GM18907 (cell line): ENCODE data around the gene JPT2.

ENCODE experiments used
- ATAC-seq: cut with Tn5 transposase; IDR thresholded peaks from one replicate; pipeline ENCODE4 v1.9.1; 2021; ENCODE audit warnings: mild to moderate bottlenecking, moderate library complexity; ENCODE audit not compliant: unreplicated experiment

Gene JPT2

GRCh38 chr16:1677942-1678499, at the start of gene JPT2:
Gene JPT2, plus strand, starts transcription at chr16:1678279. Its CDS starts 34 bp downstream, at chr16:1678313.
- ATAC-seq: peak; percentile 91

DNA sequence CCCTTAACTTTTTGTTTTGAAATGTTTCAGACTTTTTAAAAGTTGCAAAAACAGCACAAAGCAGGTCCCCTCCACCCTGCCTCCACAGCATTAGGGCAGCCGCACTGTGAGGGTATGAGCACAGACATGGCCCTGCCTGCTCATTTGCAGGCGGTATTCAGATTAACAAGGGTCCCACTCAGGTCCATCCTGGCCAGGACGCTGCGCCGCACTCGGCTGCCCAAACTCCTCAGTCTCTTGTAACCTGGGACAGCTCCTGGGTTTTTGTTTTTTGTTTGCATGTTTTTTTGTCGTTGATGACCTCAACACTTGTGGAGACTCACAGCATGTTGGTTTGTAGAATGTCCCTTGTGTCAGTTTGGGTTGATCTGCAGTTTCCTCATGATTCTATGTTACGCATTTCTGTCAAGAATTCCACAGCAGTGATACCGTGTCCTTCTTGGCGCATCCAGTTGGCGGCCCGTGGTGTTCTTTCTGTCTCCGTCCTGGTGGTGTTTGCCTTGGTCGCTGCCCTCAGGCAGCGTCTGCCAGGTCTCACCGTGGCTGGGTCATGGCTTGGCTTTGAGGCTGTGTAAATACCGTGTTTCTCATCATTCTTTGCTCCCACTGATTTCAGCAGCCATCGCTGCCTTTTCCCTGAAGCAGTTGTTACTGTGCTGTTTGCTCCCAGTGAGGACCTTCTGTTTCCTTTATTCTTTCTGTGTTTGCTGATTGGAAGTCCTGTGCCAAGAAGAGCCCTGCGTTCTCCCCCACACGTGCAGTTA, 47.4 kb upstream of the JPT2 start:
- no peak for ATAC-seq

DNA sequence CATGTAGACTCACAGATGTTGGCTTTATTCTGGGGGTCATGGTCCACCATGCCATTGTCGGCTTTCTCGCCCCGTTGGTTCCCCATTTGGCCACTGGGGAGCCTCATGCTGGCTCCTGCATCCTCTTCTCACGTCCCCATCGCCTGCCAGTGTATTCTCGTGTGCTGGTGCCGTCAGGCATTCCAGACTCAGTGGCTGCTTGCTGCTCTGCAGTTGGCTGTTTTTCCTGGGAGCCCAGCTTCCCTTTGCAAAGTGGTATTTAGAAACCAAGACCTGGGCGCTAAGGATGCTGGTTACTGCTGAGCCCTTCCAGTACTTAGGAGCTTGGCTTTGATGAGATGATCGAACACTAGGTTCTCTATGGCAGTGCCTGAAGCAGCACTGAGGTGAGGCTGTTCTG, 46.8 kb upstream of the JPT2 start:
- ATAC-seq: no peak

DNA sequence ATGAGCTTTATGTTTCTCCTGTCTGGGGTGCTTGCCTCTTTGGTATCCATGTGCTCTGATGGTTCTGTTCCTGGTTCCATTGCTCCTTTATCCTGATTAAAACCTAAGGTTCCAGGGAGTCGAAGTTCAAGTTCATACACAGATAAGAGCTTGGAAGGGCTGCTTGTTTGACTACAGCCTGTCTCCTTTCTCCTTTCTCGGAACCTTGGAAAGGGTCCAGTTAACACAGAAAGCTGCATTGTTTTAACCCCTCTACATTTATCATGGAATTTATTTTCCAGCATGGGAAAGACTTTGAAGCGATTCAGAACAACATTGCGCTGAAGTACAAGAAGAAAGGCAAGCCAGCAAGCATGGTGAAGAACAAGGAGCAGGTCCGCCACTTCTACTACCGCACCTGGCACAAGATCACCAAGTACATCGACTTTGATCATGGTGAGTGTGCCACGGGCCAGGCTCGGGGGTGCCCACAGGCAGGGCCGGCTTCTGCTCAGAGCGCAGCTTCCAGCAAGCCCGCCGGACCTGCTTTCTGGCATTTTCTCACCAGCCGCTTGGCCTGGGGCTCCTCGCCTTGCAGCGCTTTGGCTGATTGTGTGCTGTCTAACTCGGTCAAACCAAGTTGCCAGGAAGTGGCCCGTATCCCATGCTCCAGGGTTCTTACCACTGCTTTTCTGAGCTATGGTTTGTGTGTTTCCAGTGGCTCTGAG, 46.0 kb upstream of the JPT2 start:
- ATAC-seq: no peak

DNA sequence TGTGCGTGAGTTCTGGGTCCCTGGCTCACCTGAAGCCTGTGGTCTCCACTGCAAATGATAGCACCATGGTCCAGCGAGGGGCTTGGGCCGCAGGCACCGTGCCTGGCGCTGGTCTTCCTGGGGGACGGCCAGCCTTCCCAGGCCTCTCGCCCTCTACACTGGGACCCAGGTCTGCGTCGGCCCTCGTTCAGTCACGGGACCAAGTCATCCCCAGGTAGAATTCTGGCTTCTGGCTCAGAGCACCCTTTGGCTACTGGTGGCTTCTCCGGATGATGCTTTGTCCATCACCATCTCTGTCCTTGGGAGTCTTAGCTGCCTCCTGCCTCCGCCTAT, 45.5 kb upstream of the JPT2 start:
- no peak for ATAC-seq

DNA sequence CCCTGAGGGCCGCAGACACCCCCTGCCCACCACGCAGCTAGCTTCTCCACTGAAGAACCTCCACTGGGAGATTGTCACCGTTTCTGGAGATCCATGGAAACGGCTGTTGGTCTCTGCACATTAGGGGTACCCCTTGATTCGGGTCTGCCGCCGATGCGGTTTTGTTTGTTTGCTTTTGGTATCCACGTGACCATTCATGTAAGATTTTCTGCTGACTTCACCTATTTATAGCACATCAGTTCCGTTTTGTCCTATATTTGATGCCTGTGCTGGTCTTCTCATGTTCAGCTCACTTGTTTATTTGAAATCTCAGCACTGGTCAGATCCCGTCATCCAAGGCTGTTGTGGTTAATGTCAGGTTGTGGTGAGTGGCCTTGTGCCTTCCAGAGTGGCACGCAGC, 44.8 kb upstream of the JPT2 start:
- no peak for ATAC-seq

DNA sequence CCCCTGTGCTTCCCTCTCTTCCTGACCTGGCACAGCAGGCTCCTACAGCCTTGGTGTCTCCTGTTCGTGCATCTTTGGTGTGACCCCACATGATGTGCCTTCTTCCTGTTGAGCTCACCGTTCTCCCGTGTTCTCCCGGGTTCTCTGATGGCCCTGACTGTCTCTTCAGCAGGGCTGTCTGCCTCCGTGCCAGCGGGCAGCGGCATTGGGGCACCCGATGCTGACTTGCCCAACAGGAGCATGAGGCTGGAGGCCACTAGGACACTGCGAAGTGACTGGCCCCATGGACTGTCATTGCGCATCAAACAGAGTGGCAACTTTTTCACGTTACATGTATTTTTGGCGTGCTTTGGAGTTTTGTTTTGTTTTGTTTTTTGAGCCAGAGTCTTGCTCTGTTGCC, 43.5 kb upstream of the JPT2 start:
- no peak for ATAC-seq

DNA sequence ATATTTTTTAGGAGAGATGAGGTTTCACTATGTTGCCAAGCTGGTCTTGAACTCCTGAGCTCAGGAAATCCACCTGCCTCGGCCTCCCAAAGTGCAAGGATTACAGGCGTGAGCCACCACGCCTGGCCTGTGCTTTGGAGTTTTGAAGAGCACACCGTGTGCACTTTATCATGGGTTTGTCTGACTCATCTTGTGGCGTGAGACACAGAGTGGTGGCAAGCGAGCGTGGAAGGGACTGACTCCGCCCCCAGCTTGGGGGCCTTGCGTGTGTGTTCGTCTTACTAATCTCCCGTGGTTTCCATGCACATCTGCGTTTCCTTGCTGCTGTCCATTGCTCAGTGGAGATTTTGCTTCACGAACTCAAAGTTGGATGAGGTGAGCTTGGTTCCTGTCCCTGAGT, 43.0 kb upstream of the JPT2 start:
- ATAC-seq: no peak

DNA sequence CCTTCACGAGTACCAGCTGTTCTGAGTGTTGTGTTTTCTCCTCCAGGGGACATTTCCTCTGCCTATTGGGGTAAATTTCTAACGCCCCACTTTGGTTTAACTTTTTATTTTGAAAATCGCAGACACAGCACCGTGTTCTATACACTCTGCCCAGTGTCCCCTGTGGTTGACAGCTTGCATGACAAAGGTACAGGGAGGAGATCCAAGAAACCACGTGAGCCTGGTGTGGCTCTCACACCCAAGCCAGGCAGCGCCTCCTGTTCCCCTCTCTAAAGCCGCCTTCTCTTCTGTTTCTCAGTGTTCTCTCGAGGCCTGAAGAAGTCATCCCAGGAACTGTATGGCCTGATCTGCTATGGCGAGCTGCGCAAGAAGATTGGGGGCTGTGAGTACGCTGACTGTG, 40.6 kb upstream of the JPT2 start:
- no peak for ATAC-seq

GRCh38 chr16:1638757-1639156, 39.3 kb upstream of the JPT2 start:
- ATAC-seq: no peak

- no peak for ATAC-seq
These were observed 38.8 kb upstream of the JPT2 start for GRCh38 chr16:1639282-1639681.

DNA sequence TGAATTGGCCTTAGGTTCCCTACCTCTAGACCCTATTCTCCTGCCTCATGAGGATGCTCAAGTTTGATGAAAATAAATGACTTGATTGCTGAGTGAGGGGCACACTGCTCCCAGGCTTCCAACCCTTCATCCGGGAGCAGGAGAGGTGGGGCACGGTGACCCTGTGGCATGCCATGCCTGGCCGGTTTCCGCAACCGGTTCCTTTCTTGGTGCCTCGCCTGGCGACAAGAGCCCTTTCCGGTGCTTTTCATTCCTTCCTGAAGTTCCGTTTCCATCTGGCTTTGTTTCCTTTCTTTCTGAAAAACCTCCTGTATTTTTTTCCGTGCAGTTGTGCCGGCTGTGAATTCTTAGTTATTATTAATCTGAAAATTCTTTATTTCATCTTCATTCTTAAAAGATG, 38.2 kb upstream of the JPT2 start:
- ATAC-seq: no peak

GRCh38 chr16:1640261-1640941, 37.7 kb upstream of the JPT2 start:
- no peak for ATAC-seq

DNA sequence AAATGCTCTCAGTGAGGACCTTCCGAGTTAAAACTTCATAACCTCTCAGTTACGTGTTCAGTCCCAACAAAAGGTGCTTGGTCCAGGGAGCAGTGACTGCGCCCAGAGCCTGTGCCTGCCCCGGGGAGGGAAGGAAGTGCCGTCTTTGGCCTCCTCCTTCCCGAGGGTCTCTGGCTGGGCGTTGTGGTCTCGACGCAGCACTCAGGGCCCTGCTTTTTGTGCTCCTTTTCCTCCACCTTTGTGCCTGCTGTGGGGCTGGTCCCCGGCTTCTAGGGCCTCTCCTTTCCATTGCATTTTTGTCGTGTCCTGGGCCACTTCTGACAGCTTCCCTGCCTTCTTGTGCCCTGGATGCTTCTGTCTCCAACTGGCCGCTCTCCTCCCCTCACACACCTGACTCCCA, 36.8 kb upstream of the JPT2 start:
- no peak for ATAC-seq

DNA sequence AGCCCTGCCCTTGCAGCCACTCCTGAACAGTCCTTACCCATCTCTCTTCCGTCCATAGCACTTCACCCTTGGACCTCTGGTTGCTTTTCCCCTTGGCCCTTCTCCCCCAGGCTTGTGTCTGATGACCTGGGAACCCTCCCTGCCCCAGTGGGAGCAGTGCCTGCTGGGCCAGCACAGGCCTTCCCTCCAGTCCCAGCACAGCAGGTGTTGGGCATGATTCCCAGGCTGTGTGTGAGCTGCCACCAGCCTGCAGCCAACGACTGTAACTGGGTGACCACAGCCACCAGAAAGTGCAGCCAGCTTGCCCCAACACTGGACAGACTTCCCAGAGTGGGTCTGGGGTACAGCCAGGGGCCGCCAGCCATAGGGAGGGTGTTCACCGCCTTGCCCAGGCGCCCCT, 35.9 kb upstream of the JPT2 start:
- no peak for ATAC-seq

GRCh38 chr16:1642753-1643152, 35.3 kb upstream of the JPT2 start:
- ATAC-seq: no peak

GRCh38 chr16:1643521-1643920, 34.6 kb upstream of the JPT2 start:
- ATAC-seq: no peak

GRCh38 chr16:1645914-1646525, 32.1 kb upstream of the JPT2 start:
- no peak for ATAC-seq

- no peak for ATAC-seq
These were observed 30.2 kb upstream of the JPT2 start for GRCh38 chr16:1647856-1648255.

GRCh38 chr16:1650131-1650530, 27.9 kb upstream of the JPT2 start:
- no peak for ATAC-seq
